GM18868 (cell line): ENCODE measurements around the gene OR6B3.
"Not testable (repeated sequence)": the region's sequence is repeated elsewhere in the genome, so short reads cannot be mapped to it uniquely, and the experiment has no call there.

Experiments used
- ATAC-seq: cut with Tn5 transposase; IDR thresholded peaks from one replicate; pipeline ENCODE4 v1.9.1; 2021; ENCODE audit warnings: mild to moderate bottlenecking, moderate library complexity; ENCODE audit not compliant: unreplicated experiment

OR6B3 gene

GRCh38 chr2:240044096-240044495, 9.2 kb downstream of the OR6B3 start:
- not testable (repeated sequence) for ATAC-seq

- ATAC-seq = no peak
Observed at GRCh38 chr2:240043279-240043989, 9.9 kb downstream of the OR6B3 start.

- no peak for ATAC-seq
Observed at GRCh38 chr2:240042740-240043139, 10.6 kb downstream of the OR6B3 start.

- ATAC-seq = no peak
Observed at GRCh38 chr2:240041363-240041762, 12.0 kb downstream of the OR6B3 start.

- no peak for ATAC-seq
Observed at GRCh38 chr2:240037358-240037757, 16.0 kb downstream of the OR6B3 start.

GRCh38 chr2:240033330-240033678, 20.0 kb downstream of the OR6B3 start:
- ATAC-seq = no peak

GRCh38 chr2:240032406-240033329, 20.7 kb downstream of the OR6B3 start:
- ATAC-seq = no peak

GRCh38 chr2:240030379-240031094, 22.8 kb downstream of the OR6B3 start, which contains the start of gene OR6B2:
Gene OR6B2, minus strand, starts transcription at chr2:240030429. Its CDS starts 0 bp downstream, at chr2:240030429.
- no peak for ATAC-seq

GRCh38 chr2:240024766-240025165, 28.6 kb downstream of the OR6B3 start:
- peak; percentile 14 for ATAC-seq

- ATAC-seq = no peak
Observed at GRCh38 chr2:240023792-240024191, 29.5 kb downstream of the OR6B3 start.

GRCh38 chr2:240021488-240022104, 31.7 kb downstream of the OR6B3 start:
- no peak for ATAC-seq

GRCh38 chr2:240018071-240018750, 35.1 kb downstream of the OR6B3 start:
- no peak for ATAC-seq

GRCh38 chr2:240014327-240014726, 39.0 kb downstream of the OR6B3 start:
- ATAC-seq = no peak

- ATAC-seq = no peak
Observed at GRCh38 chr2:240013343-240013742, 40.0 kb downstream of the OR6B3 start.

- ATAC-seq = no peak
Observed at GRCh38 chr2:240002983-240003382, 50.3 kb downstream of the OR6B3 start.

- no peak for ATAC-seq
Observed at GRCh38 chr2:240000671-240001070, 52.6 kb downstream of the OR6B3 start.

GRCh38 chr2:239997686-239998409, 55.5 kb downstream of the OR6B3 start:
- ATAC-seq = no peak
